Measurements from ENCODE around the gene COX6B2.

The COX6B2 gene

GRCh38 chr19:55369653-55370304 is 15.3 kb upstream of the COX6B2 start (continued):
- no peak for TF ChIP-seq ZBTB6 (tag by site-specific recombination; IDR thresholded peaks at IDR 0.05)
- no peak for TF ChIP-seq ZBTB49 (tag by site-specific recombination; IDR thresholded peaks at IDR 0.05; ENCODE audit: low read depth)
- peak; percentile 93 for TF ChIP-seq ZXDB (tag by site-specific recombination; IDR thresholded peaks at IDR 0.05)
- TF ChIP-seq ZNF140 (tag by site-specific recombination; IDR thresholded peaks at IDR 0.05) = no peak
- TF ChIP-seq ZNF416 (tag by site-specific recombination; IDR thresholded peaks at IDR 0.05) = no peak
- TF ChIP-seq ZNF791 (tag by site-specific recombination; IDR thresholded peaks at IDR 0.05) = no peak
- TF ChIP-seq SCRT1 (tag by site-specific recombination; IDR thresholded peaks at IDR 0.05; ENCODE audit: borderline replicate concordance) = no peak
- no peak for TF ChIP-seq HOXA7 (CRISPR knock-in tag; IDR thresholded peaks at IDR 0.05; ENCODE audit: borderline replicate concordance)
- no peak for TF ChIP-seq ZSCAN18 (tag by site-specific recombination; IDR thresholded peaks at IDR 0.05)
- no peak for TF ChIP-seq ZNF138 (tag by site-specific recombination; IDR thresholded peaks at IDR 0.05; ENCODE audit: borderline replicate concordance)
- peak; percentile 86 for TF ChIP-seq ZBTB48 (tag by site-specific recombination; IDR thresholded peaks at IDR 0.05)
- TF ChIP-seq ZSCAN23 (tag by site-specific recombination; IDR thresholded peaks at IDR 0.05) = no peak
- no peak for TF ChIP-seq ZNF2 (tag by site-specific recombination; IDR thresholded peaks at IDR 0.05)
- TF ChIP-seq ZFP37 (tag by site-specific recombination; IDR thresholded peaks at IDR 0.05) = no peak
- no peak for TF ChIP-seq ZNF585B (tag by site-specific recombination; IDR thresholded peaks at IDR 0.05)
- TF ChIP-seq ZNF174 (tag by site-specific recombination; IDR thresholded peaks at IDR 0.05) = no peak
- TF ChIP-seq OVOL3 (tag by site-specific recombination; IDR thresholded peaks at IDR 0.05) = no peak
- TF ChIP-seq SETDB1 (IDR thresholded peaks at IDR 0.05; ENCODE audit: insufficient read length, low read length) = no peak
- no peak for TF ChIP-seq PRDM4 (tag by site-specific recombination; IDR thresholded peaks at IDR 0.05)
- TF ChIP-seq ZNF24 (tag by site-specific recombination; IDR thresholded peaks at IDR 0.05) = no peak
- TF ChIP-seq, protein P1, sequence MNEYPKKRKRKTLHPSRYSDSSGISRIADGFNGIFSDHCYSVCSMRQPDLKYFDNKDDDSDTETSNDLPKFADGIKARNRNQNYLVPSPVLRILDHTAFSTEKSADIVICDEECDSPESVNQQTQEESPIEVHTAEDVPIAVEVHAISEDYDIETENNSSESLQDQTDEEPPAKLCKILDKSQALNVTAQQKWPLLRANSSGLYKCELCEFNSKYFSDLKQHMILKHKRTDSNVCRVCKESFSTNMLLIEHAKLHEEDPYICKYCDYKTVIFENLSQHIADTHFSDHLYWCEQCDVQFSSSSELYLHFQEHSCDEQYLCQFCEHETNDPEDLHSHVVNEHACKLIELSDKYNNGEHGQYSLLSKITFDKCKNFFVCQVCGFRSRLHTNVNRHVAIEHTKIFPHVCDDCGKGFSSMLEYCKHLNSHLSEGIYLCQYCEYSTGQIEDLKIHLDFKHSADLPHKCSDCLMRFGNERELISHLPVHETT (tag by site-specific recombination; IDR thresholded peaks at IDR 0.05) = no peak
- peak; percentile 51; the same call in 1 of the 2 replicates for TF ChIP-seq ZNF394 (tag by site-specific recombination; IDR thresholded peaks at IDR 0.05; ENCODE audit: borderline replicate concordance)
- TF ChIP-seq ZNF302 (tag by site-specific recombination; IDR thresholded peaks at IDR 0.05; ENCODE audit: low read depth) = no peak
- TF ChIP-seq FEZF1 (tag by site-specific recombination; IDR thresholded peaks at IDR 0.05) = no peak
- no peak for TF ChIP-seq ZNF202 (tag by site-specific recombination; IDR thresholded peaks at IDR 0.05; ENCODE audit: borderline replicate concordance)
- no peak for TF ChIP-seq ZNF23 (tag by site-specific recombination; IDR thresholded peaks at IDR 0.05; ENCODE audit: borderline replicate concordance)
- no peak for TF ChIP-seq ZNF830 (tag by site-specific recombination; IDR thresholded peaks at IDR 0.05; ENCODE audit: low read depth)
- no peak for TF ChIP-seq ZNF837 (tag by site-specific recombination; IDR thresholded peaks at IDR 0.05)
- TF ChIP-seq ZNF391 (tag by site-specific recombination; IDR thresholded peaks at IDR 0.05; ENCODE audit: borderline replicate concordance, low read depth) = no peak
- no peak for TF ChIP-seq ZNF549 (tag by site-specific recombination; IDR thresholded peaks at IDR 0.05)
- no peak for TF ChIP-seq ZNF175 (tag by site-specific recombination; IDR thresholded peaks at IDR 0.05)
- TF ChIP-seq, protein P2, sequence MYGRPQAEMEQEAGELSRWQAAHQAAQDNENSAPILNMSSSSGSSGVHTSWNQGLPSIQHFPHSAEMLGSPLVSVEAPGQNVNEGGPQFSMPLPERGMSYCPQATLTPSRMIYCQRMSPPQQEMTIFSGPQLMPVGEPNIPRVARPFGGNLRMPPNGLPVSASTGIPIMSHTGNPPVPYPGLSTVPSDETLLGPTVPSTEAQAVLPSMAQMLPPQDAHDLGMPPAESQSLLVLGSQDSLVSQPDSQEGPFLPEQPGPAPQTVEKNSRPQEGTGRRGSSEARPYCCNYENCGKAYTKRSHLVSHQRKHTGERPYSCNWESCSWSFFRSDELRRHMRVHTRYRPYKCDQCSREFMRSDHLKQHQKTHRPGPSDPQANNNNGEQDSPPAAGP (tag by site-specific recombination; IDR thresholded peaks at IDR 0.05) = peak; percentile 38; the same call in 1 of the 2 replicates

Measured in HEK293 (cell line).